Liver (tissue), 9 donors: ENCODE data around the gene CIB4. TPM values are rescaled to one million over a fixed set of nuclear protein-coding genes. Genes with fewer than 3 reads are reported as not detected.

ENCODE experiments used
- DNase-seq: peaks from one replicate; pipeline ENCODE4 v3.0.0-alpha.2; 2017; ENCODE audit warnings: low spot score
- H3K27ac ChIP-seq, 2 donors: one replicate each; pipeline ENCODE4 v1.7.0; 2013; ENCODE audit warnings: inconsistent platforms in 2 of 2, low read length in 2 of 2, control low read depth in 1 of 2, low read depth in 1 of 2, mild to moderate bottlenecking in 1 of 2
- H3K27me3 ChIP-seq, 4 donors: one replicate each; pipeline versions ENCODE4 v1.6.1 to v1.7.0; 2013; ENCODE audit warnings: low read length in 3 of 4, inconsistent platforms in 1 of 4, mild to moderate bottlenecking in 1 of 4, moderate library complexity in 1 of 4; ENCODE audit not compliant: control insufficient read depth in 4 of 4, insufficient read depth in 4 of 4
- H3K36me3 ChIP-seq, 4 donors: one replicate each; pipeline versions ENCODE4 v1.6.1 to v1.7.0; 2013; ENCODE audit warnings: low read length in 3 of 4, mild to moderate bottlenecking in 3 of 4, low read depth in 1 of 4, moderate library complexity in 1 of 4; ENCODE audit not compliant: control insufficient read depth in 4 of 4, insufficient read depth in 3 of 4
- H3K4me1 ChIP-seq, 4 donors: one replicate each; pipeline versions ENCODE4 v1.6.1 to v1.7.0; 2013; ENCODE audit warnings: low read length in 3 of 4, mild to moderate bottlenecking in 3 of 4, moderate library complexity in 1 of 4; ENCODE audit not compliant: control insufficient read depth in 4 of 4, insufficient read depth in 4 of 4
- H3K4me3 ChIP-seq, 3 donors: one replicate each; pipeline versions ENCODE4 v1.6.1 to v1.7.0; 2013; ENCODE audit warnings: low read length in 3 of 3, control low read depth in 1 of 3, low read depth in 1 of 3, mild to moderate bottlenecking in 1 of 3
- H3K9ac ChIP-seq, 2 donors: one replicate each; pipeline ENCODE4 v1.7.0; 2013; ENCODE audit warnings: low read length in 2 of 2, mild to moderate bottlenecking in 2 of 2, moderate library complexity in 2 of 2, control low read depth in 1 of 2, low read depth in 1 of 2
- H3K9me3 ChIP-seq, 4 donors: one replicate each; pipeline versions ENCODE4 v1.6.1 to v1.7.0; 2013; ENCODE audit warnings: low read length in 3 of 4; ENCODE audit not compliant: control insufficient read depth in 4 of 4
- ATF3 ChIP-seq: IDR thresholded peaks from 2 replicates; pipeline ENCODE4 v1.6.1; 2016; ENCODE audit warnings: antibody characterized with exemption
- EGR1 ChIP-seq, 2 donors: IDR thresholded peaks; 2 replicates each; pipeline ENCODE4 v1.6.1; 2016 to 2018; ENCODE audit warnings: antibody characterized with exemption in 2 of 2, low read depth in 2 of 2
- FOXA1 ChIP-seq: IDR thresholded peaks from 2 replicates; pipeline ENCODE4 v1.6.1; 2016; ENCODE audit warnings: antibody characterized with exemption
- FOXA2 ChIP-seq: IDR thresholded peaks from 2 replicates; pipeline ENCODE4 v1.6.1; 2016; ENCODE audit warnings: antibody characterized with exemption
- GABPA ChIP-seq, 2 donors: IDR thresholded peaks in 1 of 2; conservative IDR thresholded peaks in 1 of 2; 2 replicates each; pipeline ENCODE4 v1.6.1; 2016; ENCODE audit warnings: antibody characterized with exemption in 2 of 2, mild to moderate bottlenecking in 1 of 2, moderate library complexity in 1 of 2
- HNF4A ChIP-seq, 2 donors: conservative IDR thresholded peaks; 2 replicates each; pipeline ENCODE4 v1.6.1; 2016; ENCODE audit warnings: antibody characterized with exemption in 2 of 2, mild to moderate bottlenecking in 2 of 2
- HNF4G ChIP-seq: IDR thresholded peaks from 2 replicates; pipeline ENCODE4 v1.6.1; 2016; ENCODE audit warnings: antibody characterized with exemption
- JUND ChIP-seq, 2 donors: IDR thresholded peaks; 2 replicates each; pipeline ENCODE4 v1.6.1; 2016; ENCODE audit warnings: antibody characterized with exemption in 2 of 2
- MAX ChIP-seq: IDR thresholded peaks from 2 replicates; pipeline ENCODE4 v1.6.1; 2016; ENCODE audit warnings: antibody characterized with exemption
- NR2F2 ChIP-seq: IDR thresholded peaks from 2 replicates; pipeline ENCODE4 v1.6.1; 2016; ENCODE audit warnings: antibody characterized with exemption
- RAD21 ChIP-seq, 2 donors: IDR thresholded peaks; 2 replicates each; pipeline ENCODE4 v1.6.1; 2016; ENCODE audit warnings: antibody characterized with exemption in 2 of 2, mild to moderate bottlenecking in 2 of 2
- REST ChIP-seq: IDR thresholded peaks from 2 replicates; pipeline ENCODE4 v1.6.1; 2016; ENCODE audit warnings: antibody characterized with exemption, mild to moderate bottlenecking
- RXRA ChIP-seq, 2 donors: IDR thresholded peaks; 2 replicates each; pipeline ENCODE4 v1.6.1; 2017 to 2018; ENCODE audit warnings: antibody characterized with exemption in 2 of 2, mild to moderate bottlenecking in 1 of 2
- SP1 ChIP-seq: IDR thresholded peaks from 2 replicates; pipeline ENCODE4 v1.6.1; 2018; ENCODE audit warnings: antibody characterized with exemption, mild to moderate bottlenecking
- TAF1 ChIP-seq: conservative IDR thresholded peaks from 2 replicates; pipeline ENCODE4 v1.6.1; 2016; ENCODE audit warnings: antibody characterized with exemption, mild to moderate bottlenecking
- YY1 ChIP-seq: IDR thresholded peaks from 2 replicates; pipeline ENCODE4 v1.6.1; 2016; ENCODE audit warnings: antibody characterized with exemption, mild to moderate bottlenecking
- ZBTB33 ChIP-seq: IDR thresholded peaks from 2 replicates; pipeline ENCODE4 v1.6.1; 2016; ENCODE audit warnings: antibody characterized with exemption
- WGBS: extraction: QIAGEN DNeasy Blood & Tissue Kit; methylation state at CpG from one replicate; pipeline ENCODE4 v1.1.7; 2013; 5-methylcytosine and 5-hydroxymethylcytosine counted together
- polyA plus RNA-seq, 2 donors: library from polyadenylated mRNA; stranded (reverse) in 1 of 2; unstranded in 1 of 2; fragments of 200-250 nt in 1 of 2; fragments of >200 nt in 1 of 2; fragmentation: Nextera tagmentation in 1 of 2; extraction: Ambion mirVana in 1 of 2; gene quantifications; one replicate each; pipeline versions ENCODE4 v1.2.1 to v1.2.3, GENCODE V29; 2013 to 2015
- total RNA-seq, 2 donors: library from RNA; depleted of rRNA; stranded (reverse); fragments of >200 nt; gene quantifications; one replicate each; pipeline ENCODE4 v1.2.3, GENCODE V29; 2014
- TF ChIP-seq, protein P1 (sequence below): fragments of 150-350 bp; IDR thresholded peaks from 2 replicates; pipeline ENCODE4 v1.5.1; 2017; ENCODE audit warnings: improper control_type of control experiment, low read depth, low read length; ENCODE audit not compliant: missing input control
- donor health status: healthy.
- donor health status: healthy.
- donor health status: healthy.
- donor health status: healthy.
- donor health status: healthy.

Gene CIB4
- total RNA-seq = not detected
- not detected for polyA plus RNA-seq

DNA sequence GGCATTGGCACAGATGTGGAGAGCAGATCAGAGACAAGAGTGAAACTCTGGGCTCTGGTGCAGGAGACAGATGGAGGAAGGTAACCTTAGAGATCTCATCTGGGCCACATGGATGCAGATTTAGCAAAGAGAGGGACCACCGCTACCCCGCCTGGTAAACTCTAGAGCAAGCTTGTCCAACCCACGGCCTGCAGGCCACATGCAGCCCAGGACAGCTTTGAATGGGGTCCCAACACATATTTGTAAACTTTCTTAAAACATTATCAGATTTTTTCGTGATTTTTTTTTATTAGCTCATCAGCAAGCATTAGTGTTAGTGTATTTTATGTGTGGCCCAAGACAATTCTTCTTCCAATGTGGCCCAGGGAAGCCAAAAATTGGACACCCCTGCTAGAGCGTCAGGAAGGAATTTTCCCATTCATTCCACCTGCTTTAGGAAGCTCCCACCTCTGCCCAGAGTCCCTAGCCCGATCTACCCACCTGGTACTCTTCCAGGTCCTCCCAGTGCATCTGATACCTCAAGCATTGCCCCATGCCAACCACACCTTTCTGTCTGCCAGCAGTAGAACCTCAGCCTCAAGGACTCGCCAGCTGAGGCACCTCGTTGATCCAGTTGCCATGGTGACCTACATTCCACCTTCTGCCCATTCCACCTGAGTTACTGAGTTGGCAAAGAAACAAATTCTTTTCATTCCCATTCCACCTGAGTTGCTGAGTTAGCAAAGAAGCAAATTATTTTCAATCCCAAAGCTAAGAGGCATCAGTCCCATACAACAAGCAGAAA is at the start of gene CIB4:
Gene CIB4, minus strand, starts transcription at position 586 of the 784 bp plus-strand sequence. Its CDS starts 52 bp downstream, at position 534.
- WGBS = 78% methylated on average over 8 of the region's 8 CpGs
- H3K27me3 ChIP-seq = peaks cover 0 to 13% (median 0%) of the 10 kb centered on the region in 4 donors
- no peak within 1 kb of the TSS for H3K9ac ChIP-seq
- TF ChIP-seq REST (no peak), JUND (IDR thresholded peaks at IDR 0.05) (no peak), RXRA (IDR thresholded peaks at IDR 0.05) (no peak), FOXA1 (no peak)
- H3K9me3 ChIP-seq = no peaks in the 10 kb centered on the region
- DNase-seq = no peak
- no peak within 1 kb of the TSS for H3K27ac ChIP-seq
- no peaks in the 10 kb centered on the region for H3K36me3 ChIP-seq
- H3K4me1 ChIP-seq = no peaks in the 10 kb centered on the region
- no peak within 1 kb of the TSS for H3K4me3 ChIP-seq

DNA sequence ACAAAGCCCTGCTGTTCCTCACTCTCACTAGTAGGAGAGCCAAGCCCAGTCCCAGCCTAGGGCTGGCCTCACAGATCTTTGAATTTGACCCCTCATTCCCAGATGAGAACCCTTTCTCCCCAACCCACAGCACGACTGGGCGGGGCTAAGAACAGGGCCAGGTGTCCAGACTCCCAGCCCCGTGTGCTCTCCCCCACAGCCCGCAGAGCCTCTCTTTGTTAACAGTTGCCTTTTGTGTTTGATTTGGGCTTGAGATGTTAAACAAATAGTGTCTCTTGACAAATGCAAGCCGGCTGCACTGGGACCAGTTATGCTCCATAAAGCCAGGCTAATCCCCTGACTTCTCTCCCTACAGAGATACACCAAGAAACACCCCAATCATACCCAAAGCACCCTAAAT is 46.6 kb upstream of the CIB4 start:
- H3K9ac ChIP-seq = no peak overlapping the region
- H3K27me3 ChIP-seq = peaks cover 0 to 4% (median 0%) of the 10 kb centered on the region in 4 donors
- 34% methylated on average over 5 of the region's 5 CpGs for WGBS
- TF ChIP-seq YY1 (no peak), FOXA2 (no peak), EGR1 (IDR thresholded peaks at IDR 0.05; ENCODE audit: low read depth in 2 of 2) (no peak), NR2F2 (no peak), ATF3 (no peak), RXRA (IDR thresholded peaks at IDR 0.05) (no peak), ZBTB33 (no peak), HNF4A (conservative IDR thresholded peaks at IDR 0.05) (no peak), RAD21 (IDR thresholded peaks at IDR 0.05) (no peak), SP1 (no peak), JUND (IDR thresholded peaks at IDR 0.05) (no peak), TAF1 (no peak), HNF4G (no peak), FOXA1 (no peak), REST (no peak), MAX (no peak), GABPA (IDR thresholded peaks at IDR 0.05 in 1 of 2, conservative IDR thresholded peaks at IDR 0.05 in 1 of 2) (no peak)
- TF ChIP-seq, protein P1, sequence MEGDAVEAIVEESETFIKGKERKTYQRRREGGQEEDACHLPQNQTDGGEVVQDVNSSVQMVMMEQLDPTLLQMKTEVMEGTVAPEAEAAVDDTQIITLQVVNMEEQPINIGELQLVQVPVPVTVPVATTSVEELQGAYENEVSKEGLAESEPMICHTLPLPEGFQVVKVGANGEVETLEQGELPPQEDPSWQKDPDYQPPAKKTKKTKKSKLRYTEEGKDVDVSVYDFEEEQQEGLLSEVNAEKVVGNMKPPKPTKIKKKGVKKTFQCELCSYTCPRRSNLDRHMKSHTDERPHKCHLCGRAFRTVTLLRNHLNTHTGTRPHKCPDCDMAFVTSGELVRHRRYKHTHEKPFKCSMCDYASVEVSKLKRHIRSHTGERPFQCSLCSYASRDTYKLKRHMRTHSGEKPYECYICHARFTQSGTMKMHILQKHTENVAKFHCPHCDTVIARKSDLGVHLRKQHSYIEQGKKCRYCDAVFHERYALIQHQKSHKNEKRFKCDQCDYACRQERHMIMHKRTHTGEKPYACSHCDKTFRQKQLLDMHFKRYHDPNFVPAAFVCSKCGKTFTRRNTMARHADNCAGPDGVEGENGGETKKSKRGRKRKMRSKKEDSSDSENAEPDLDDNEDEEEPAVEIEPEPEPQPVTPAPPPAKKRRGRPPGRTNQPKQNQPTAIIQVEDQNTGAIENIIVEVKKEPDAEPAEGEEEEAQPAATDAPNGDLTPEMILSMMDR = no peak
- H3K9me3 ChIP-seq = no peaks in the 10 kb centered on the region
- no peak overlapping the region for H3K27ac ChIP-seq
- no peak overlapping the region for H3K4me3 ChIP-seq
- DNase-seq = no peak
- H3K4me1 ChIP-seq = peaks cover under 1 to 4% (median 2%) of the 10 kb centered on the region in 4 donors
- no peaks in the 10 kb centered on the region for H3K36me3 ChIP-seq
